ENCODE results near the gene LAMA5. TPM values are rescaled to one million over a fixed set of nuclear protein-coding genes. Genes with fewer than 3 reads are reported as not detected.
A peak's percentile ranks its signal among the peaks of the same experiment; 100 is the strongest.

The LAMA5 gene
- total and polyA plus RNA-seq, 7 donors = 1.8 to 409 (median 56.5) TPM

DNA sequence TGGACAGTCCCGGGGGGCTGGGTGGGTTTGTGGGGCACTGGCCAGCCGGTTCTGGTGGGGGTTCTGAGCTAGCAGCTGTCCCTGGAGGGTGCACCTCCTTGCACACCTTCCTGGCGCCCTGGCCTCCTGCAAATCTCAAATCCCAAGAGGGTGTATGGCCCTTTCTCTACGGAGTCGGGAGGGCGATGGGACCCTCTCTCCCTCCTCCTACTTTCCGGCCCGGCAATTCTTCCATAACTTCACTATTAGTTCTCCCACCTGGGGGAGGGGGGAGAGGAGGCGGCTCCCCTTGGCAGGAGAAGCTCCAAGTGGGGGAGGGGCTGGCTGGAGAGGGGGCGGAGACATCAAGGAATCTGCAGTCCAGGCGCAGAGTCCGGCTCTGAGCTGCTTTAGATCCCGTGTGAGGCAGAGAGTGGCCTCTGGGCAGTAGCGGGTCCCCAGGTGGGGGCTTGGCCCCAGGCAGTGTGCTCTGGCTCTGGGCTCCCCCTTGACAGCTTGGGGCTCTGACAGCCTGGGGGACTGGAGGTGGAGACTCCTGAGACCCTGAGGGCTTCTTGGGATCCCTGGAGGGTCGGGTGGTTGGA lies 1.4 kb upstream of the LAMA5 start:
- no peaks in the 10 kb centered on the region for H3K27me3 ChIP-seq
- H3K4me3 ChIP-seq = peak overlapping the region; percentile 20 to 98 (median 95)
- H3K4me1 ChIP-seq = peaks cover 0 to 89% (median 82%) of the 10 kb centered on the region in 4 donors
- peak overlapping the region; percentile 95 to 99 (median 98) for H3K27ac ChIP-seq
- WGBS, 2 donors = 6 to 8% methylated on average over 15 of the region's 15 CpGs
- no peaks in the 10 kb centered on the region for H3K9me3 ChIP-seq
- peak; percentile 91 for DNase-seq
- TF ChIP-seq, protein P1, sequence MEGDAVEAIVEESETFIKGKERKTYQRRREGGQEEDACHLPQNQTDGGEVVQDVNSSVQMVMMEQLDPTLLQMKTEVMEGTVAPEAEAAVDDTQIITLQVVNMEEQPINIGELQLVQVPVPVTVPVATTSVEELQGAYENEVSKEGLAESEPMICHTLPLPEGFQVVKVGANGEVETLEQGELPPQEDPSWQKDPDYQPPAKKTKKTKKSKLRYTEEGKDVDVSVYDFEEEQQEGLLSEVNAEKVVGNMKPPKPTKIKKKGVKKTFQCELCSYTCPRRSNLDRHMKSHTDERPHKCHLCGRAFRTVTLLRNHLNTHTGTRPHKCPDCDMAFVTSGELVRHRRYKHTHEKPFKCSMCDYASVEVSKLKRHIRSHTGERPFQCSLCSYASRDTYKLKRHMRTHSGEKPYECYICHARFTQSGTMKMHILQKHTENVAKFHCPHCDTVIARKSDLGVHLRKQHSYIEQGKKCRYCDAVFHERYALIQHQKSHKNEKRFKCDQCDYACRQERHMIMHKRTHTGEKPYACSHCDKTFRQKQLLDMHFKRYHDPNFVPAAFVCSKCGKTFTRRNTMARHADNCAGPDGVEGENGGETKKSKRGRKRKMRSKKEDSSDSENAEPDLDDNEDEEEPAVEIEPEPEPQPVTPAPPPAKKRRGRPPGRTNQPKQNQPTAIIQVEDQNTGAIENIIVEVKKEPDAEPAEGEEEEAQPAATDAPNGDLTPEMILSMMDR (IDR thresholded peaks at IDR 0.05) = no peak
- TF ChIP-seq POLR2AphosphoS5 (IDR thresholded peaks at IDR 0.05) = peak; percentile 34 to 68 (median 50)
- peak in 1 of 2 donors; percentile 34 for TF ChIP-seq POLR2A (IDR thresholded peaks at IDR 0.05)
- H3K36me3 ChIP-seq = no peaks in the 10 kb centered on the region
- intact Hi-C loops (cut with DNase I) = no loop called here

DNA sequence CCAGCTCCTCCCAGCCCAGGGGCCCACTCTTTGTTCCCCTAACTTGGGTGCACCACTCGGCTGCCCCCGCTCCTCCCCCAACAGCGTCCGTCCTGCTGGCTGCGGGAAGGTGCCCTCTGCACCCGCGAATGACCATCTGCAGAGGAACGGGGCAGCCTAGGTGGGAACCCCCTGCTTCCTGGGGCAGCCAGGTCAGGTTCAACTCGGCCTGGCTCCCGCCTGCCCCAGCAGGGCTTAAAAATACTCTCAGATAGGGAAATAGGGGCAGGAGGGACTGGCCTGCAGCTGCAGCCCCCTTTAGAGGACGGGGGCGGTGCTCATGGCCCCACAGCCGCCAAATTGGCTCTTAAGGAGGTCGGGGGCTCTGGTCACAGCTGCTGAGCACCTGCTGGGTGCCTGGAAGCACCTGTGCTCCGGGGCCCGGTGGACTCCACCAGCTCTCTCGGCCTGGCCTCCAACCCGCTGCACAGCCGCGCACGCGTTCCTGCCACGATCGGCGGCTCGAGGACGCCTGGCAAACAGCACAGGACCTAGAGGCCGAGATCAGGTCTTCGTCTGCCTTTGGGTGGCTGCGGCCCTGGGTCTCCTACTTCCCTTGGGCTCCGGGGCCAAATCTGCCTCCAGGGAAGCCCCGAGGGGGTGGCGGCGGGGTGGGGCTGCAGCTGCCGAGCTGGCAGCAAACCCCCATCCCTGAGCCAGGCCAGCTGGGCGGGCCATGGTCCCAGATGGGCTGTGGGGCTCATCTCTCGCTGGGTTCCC lies 700 bp upstream of the LAMA5 start:
- Histone ChIP-seq H3K4me3 (peak overlapping the region; percentile 87 to 98 (median 95)), H3K4me1 (peaks cover 0 to 95% (median 88%) of the 10 kb centered on the region in 4 donors)
- intact Hi-C loops (cut with DNase I) = no loop called here

DNA sequence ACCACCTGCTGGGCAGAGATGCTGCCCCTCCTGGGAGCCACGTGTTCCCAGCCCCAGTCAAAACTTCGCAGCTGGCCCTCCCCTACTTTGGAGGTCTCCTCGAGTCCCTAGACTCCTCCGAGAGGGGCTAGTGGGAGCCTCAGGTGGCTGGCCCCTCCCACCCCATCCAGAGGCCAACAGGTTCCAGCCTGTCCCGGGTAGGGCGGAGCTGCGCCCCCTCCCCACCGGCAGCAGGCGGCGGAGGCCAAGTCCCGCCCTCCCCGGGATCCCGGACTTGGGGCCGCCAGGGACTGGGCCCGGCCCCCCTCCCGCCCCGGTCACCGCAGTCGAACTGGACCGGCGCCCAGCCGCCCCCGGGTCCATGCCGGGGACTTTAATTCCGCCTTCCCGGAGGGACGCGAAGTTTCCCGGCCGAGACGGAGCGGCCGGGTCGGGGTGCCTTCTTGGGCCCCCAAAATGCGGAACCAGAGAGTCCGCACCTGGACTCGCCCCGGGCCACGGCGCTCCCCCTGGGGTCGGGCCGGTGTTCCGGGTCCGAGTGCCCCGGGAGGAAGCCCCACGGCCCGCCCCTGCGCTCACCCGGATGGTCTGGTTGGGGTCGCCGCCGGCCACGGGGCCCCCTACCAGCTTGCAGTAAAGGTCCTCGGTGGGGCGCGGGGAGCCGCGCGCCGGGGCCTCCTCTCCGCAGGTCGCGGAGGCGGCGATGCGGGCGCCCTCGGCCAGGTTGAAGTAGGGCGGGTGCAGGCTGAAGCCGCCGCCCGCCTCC lies 559 bp downstream of the LAMA5 start:
- Histone ChIP-seq H3K27me3 (no peaks in the 10 kb centered on the region), H3K4me3 (peak overlapping the region; percentile 87 to 98 (median 95)), H3K27ac (peak overlapping the region; percentile 95 to 99 (median 98)), H3K9me3 (no peaks in the 10 kb centered on the region), H3K4me1 (peaks cover 0 to 97% (median 88%) of the 10 kb centered on the region in 4 donors), H3K36me3 (peaks cover 0 to 8% (median 3%) of the 10 kb centered on the region in 4 donors)
- intact Hi-C loops (cut with DNase I) = no loop called here
- TF ChIP-seq POLR2A (IDR thresholded peaks at IDR 0.05) (no peak), EP300 (IDR thresholded peaks at IDR 0.05) (no peak), POLR2AphosphoS5 (IDR thresholded peaks at IDR 0.05) (no peak)
- TF ChIP-seq, protein P1 (IDR thresholded peaks at IDR 0.05) = no peak
- 1 to 2% methylated on average over 72 of the region's 72 CpGs for WGBS, 2 donors
- peak; percentile 74 for DNase-seq

More for the DNA sequence above, 700 bp upstream of the LAMA5 start:
- Histone ChIP-seq H3K27me3 (no peaks in the 10 kb centered on the region), H3K9me3 (no peaks in the 10 kb centered on the region), H3K36me3 (no peaks in the 10 kb centered on the region), H3K27ac (peak overlapping the region; percentile 95 to 99 (median 98))
- 2 to 5% methylated on average over 37 of the region's 37 CpGs for WGBS, 2 donors
- DNase-seq = peak; percentile 87
- TF ChIP-seq POLR2A (IDR thresholded peaks at IDR 0.05) (no peak), EP300 (IDR thresholded peaks at IDR 0.05) (no peak), POLR2AphosphoS5 (IDR thresholded peaks at IDR 0.05) (peak in 3 of 4 donors; percentile 8 to 27 (median 24))
- TF ChIP-seq, protein P1 (IDR thresholded peaks at IDR 0.05) = no peak

DNA sequence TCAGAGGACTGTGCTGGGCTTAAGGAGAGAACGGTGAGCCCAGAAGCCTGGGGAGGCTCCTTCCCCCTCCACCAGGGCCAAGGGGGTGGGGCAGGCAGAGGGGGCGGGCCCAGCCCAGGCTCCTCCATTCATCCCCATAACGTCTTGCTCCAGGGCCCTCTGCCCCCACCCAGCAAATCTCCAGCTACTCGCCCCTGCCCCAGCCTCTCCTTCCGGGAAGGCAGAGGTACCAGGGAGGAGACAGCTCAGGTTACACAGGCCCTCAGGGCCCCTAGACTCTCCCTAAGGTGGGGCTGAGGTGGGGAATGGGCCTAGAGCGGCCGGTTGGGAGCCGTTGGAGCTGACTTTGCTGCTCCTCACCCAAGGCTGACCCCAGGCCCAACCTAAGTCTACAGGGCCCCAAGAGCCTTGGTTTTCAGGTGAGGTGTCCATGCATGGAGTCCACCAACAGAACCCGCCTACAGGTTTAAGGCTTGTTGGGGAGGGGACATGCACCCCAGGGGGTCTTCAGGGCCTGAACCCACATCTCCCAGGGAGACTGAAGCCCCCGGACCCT lies 1.2 kb downstream of the LAMA5 start:
- 19 to 37% methylated on average over 10 of the region's 10 CpGs for WGBS, 2 donors

More for the DNA sequence above, 1.2 kb downstream of the LAMA5 start:
- Histone ChIP-seq H3K36me3 (peaks cover 0 to 15% (median 3%) of the 10 kb centered on the region in 4 donors), H3K9me3 (no peaks in the 10 kb centered on the region), H3K27me3 (no peaks in the 10 kb centered on the region), H3K4me3 (peak overlapping the region; percentile 87 to 98 (median 95)), H3K27ac (peak overlapping the region; percentile 95 to 99 (median 98)), H3K4me1 (peaks cover 0 to 97% (median 88%) of the 10 kb centered on the region in 4 donors)
- TF ChIP-seq EP300 (IDR thresholded peaks at IDR 0.05) (no peak), POLR2A (IDR thresholded peaks at IDR 0.05) (no peak), POLR2AphosphoS5 (IDR thresholded peaks at IDR 0.05) (peak in 3 of 4 donors; percentile 38 to 45 (median 42))
- TF ChIP-seq, protein P1 (IDR thresholded peaks at IDR 0.05) = no peak
- intact Hi-C loops (cut with DNase I) = no loop called here
- DNase-seq = peak; percentile 80

Measured in sigmoid colon (tissue), 7 donors.